Left lung (tissue), 10 donors: ENCODE data around the gene COPZ1. TPM values are rescaled to one million over a fixed set of nuclear protein-coding genes. Genes with fewer than 3 reads are reported as not detected.

Experiments
- ATAC-seq: fragments of 200-7000 bp; cut with Tn5 transposase; one replicate; pipeline ENCODE4 v1.9.1; 2020; ENCODE audit warnings: moderate library complexity
- DNase-seq, 4 donors: peaks; one replicate each; pipeline ENCODE4 v3.0.0-alpha.2; 2013 to 2020
- H3K27ac ChIP-seq, 2 donors: fragments of 200-600 bp; sonication (generic) in 1 of 2; one replicate each; pipeline versions ENCODE4 v1.5.0 to v1.8.0; 2020 to 2021
- H3K27me3 ChIP-seq, 2 donors: fragments of 200-600 bp; sonication (generic) in 1 of 2; one replicate each; pipeline versions ENCODE4 v1.5.0 to v1.8.0; 2020 to 2021
- H3K36me3 ChIP-seq, 2 donors: fragments of 200-600 bp; sonication (generic) in 1 of 2; one replicate each; pipeline versions ENCODE4 v1.5.0 to v1.8.0; 2020 to 2021
- H3K4me1 ChIP-seq, 2 donors: fragments of 200-600 bp; one replicate each; pipeline ENCODE4 v1.8.0; 2021
- H3K4me3 ChIP-seq, 2 donors: fragments of 200-600 bp; sonication (generic) in 1 of 2; one replicate each; pipeline versions ENCODE4 v1.5.0 to v1.8.0; 2020 to 2021; ENCODE audit warnings: mild to moderate bottlenecking in 1 of 2
- H3K9me3 ChIP-seq, 2 donors: fragments of 200-600 bp; sonication (generic) in 1 of 2; one replicate each; pipeline versions ENCODE4 v1.5.0 to v1.8.0; 2020 to 2021
- CTCF ChIP-seq, 2 donors: fragments of 200-600 bp; sonication (generic) in 1 of 2; IDR thresholded peaks; one replicate each; pipeline versions ENCODE4 v1.5.0 to v1.8.0; 2021; ENCODE audit warnings: antibody characterized with exemption in 2 of 2
- intact Hi-C, 2 donors: fragments of 100-400 bp; cut with DNase I; formaldehyde crosslinking; loops; one replicate each; pipeline versions ENCODE4 v1.11.2 to v1.14.2; 2022
- polyA plus RNA-seq, 6 donors: library from polyadenylated mRNA; unstranded; fragments of 120-200 nt; gene quantifications; one replicate each; pipeline ENCODE4 v1.2.1, GENCODE V29; 2013; ENCODE audit not compliant: insufficient read length in 6 of 6
- total RNA-seq, 2 donors: library from RNA; stranded (reverse); fragmentation: NEBNext Ultra II Directional; extraction: Animal tissue kit (Norgen Biotek cat#: 25700); gene quantifications; one replicate each; pipeline ENCODE4 v1.2.1, GENCODE V29; 2021
- donor health status: DM: no; HTN: yes; CAD: no.
- donor health status: DM: no; HTN: no; CAD: no.

The COPZ1 gene
- total and polyA plus RNA-seq, 8 donors: 157 to 232 (median 211) TPM

DNA sequence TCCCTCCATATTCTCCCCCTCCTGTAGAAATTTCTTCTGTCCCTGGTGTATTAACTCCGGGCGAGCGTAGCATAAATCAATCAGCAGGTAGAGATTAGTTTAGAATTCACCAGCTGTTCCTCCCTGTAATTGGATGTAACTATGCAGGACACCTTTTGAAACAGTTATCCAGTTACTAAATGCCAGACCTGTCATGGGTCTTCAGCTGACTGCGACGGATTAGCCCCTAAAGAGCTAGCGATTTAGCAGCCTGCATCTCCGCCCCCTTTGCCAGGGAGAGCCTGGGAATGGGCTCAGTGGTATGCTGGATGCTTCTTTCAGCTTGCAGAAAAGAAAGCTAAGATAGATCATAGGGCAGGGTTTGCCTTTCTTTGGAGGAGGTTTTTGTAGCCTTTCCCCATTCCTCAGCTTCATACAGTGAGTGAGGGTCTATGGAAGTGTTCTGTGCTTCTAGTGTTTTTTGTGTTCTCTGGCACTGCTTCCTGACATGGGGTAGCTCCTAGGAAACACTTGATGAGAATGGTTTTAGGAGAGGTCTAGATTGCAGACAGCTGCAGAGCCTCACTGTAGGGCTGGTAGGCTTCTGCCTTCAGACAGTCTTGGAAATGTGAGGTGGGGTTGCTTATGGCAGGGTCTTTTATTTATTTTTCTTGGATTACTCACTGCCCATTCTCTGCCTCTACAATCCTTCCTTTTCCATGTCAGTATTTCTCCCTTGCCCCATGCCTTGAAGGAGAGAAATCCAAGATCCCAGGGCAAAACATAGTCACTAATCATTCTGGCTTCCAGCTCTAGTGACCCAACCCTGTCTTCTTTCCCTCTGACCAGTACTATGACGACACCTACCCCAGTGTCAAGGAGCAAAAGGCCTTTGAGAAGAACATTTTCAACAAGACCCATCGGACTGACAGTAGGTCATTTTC, 16.7 kb downstream of the COPZ1 start:
- no peaks in the 10 kb centered on the region for H3K9me3 ChIP-seq
- no peak for DNase-seq
- no peaks in the 10 kb centered on the region for H3K27me3 ChIP-seq
- peaks cover 11 to 66% of the 10 kb centered on the region in 2 donors for H3K36me3 ChIP-seq
- ATAC-seq: no peak
- TF ChIP-seq CTCF (IDR thresholded peaks at IDR 0.05): no peak
- intact Hi-C loops: no loop called here
- H3K4me1 ChIP-seq: peaks cover 22 to 31% of the 10 kb centered on the region in 2 donors
- no peak overlapping the region for H3K4me3 ChIP-seq
- H3K27ac ChIP-seq: no peak overlapping the region

DNA sequence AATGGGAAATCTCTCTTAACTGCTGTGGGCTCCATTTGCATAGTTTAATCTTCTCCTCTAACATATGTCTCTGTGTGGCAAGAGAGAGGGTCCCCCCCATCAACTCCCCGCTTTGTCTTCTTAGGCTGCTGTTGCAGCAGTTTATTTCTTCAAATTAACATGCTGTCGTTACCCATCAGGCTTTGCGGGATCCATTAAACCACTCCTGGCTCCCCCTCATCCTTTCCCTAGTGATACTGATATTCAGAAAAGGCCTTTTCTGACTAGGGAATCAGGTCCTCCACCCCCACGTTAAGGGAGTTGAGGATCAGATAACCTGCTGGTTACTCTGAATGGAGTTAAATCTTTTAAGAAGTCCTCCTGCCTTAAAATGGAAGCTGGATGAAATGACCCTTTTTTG, 24.1 kb downstream of the COPZ1 start:
- Histone ChIP-seq H3K4me1 (peaks cover 15 to 31% of the 10 kb centered on the region in 2 donors), H3K27ac (no peak overlapping the region), H3K27me3 (no peaks in the 10 kb centered on the region), H3K9me3 (no peaks in the 10 kb centered on the region), H3K4me3 (no peak overlapping the region), H3K36me3 (peaks cover 4 to 85% of the 10 kb centered on the region in 2 donors)
- intact Hi-C loops: no loop called here
- ATAC-seq: no peak
- no peak for TF ChIP-seq CTCF (IDR thresholded peaks at IDR 0.05)
- DNase-seq: no peak

DNA sequence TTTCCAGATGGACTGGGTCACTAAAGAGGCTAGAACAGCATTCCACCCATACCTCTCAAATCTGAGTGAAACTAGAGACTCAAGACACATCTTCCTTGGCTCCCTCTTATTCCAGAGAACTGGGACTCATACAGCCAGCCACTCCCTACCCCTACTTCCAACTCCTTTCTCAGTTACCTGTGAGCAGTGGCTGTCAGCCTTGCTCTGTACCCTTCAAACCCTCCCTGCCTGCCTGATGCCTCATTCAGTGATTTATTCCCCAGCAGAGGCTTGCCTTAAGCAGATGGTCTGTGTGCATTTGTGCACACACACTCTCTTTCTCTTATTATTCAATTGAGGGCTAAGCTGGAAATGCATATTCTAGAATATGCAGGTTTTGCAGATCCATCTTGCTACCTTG, 24.7 kb downstream of the COPZ1 start:
- no peaks in the 10 kb centered on the region for H3K9me3 ChIP-seq
- peak overlapping the region in 1 of 2 donors; percentile 39 for H3K27ac ChIP-seq
- TF ChIP-seq CTCF (IDR thresholded peaks at IDR 0.05): no peak
- intact Hi-C loops: no loop called here
- no peak overlapping the region for H3K4me3 ChIP-seq
- H3K27me3 ChIP-seq: no peaks in the 10 kb centered on the region
- no peak for DNase-seq
- peak; percentile 4 for ATAC-seq
- peaks cover 15 to 31% of the 10 kb centered on the region in 2 donors for H3K4me1 ChIP-seq
- H3K36me3 ChIP-seq: peaks cover 0 to 79% of the 10 kb centered on the region in 2 donors

- Histone ChIP-seq H3K4me3 (no peak overlapping the region), H3K36me3 (peaks cover 0 to 68% of the 10 kb centered on the region in 2 donors), H3K9me3 (no peaks in the 10 kb centered on the region), H3K4me1 (peaks cover 15 to 31% of the 10 kb centered on the region in 2 donors), H3K27me3 (no peaks in the 10 kb centered on the region), H3K27ac (peak overlapping the region in 1 of 2 donors; percentile 61)
- ATAC-seq (peak; percentile 58), DNase-seq (peak in 1 of 4 donors; percentile 50)
- intact Hi-C loops: no loop called here
- TF ChIP-seq CTCF (IDR thresholded peaks at IDR 0.05): no peak
These were observed 25.8 kb downstream of the COPZ1 start for GRCh38 chr12:54350743-54351142.

GRCh38 chr12:54351341-54351740, 26.4 kb downstream of the COPZ1 start:
- H3K27ac ChIP-seq: peak overlapping the region in 1 of 2 donors; percentile 61
- H3K27me3 ChIP-seq: no peaks in the 10 kb centered on the region
- H3K9me3 ChIP-seq: no peaks in the 10 kb centered on the region
- intact Hi-C loops: no loop called here
- TF ChIP-seq CTCF (IDR thresholded peaks at IDR 0.05): no peak
- H3K4me1 ChIP-seq: peaks cover 15 to 35% of the 10 kb centered on the region in 2 donors
- H3K4me3 ChIP-seq: no peak overlapping the region
- no peak for DNase-seq
- no peak for ATAC-seq
- peaks cover 0 to 62% of the 10 kb centered on the region in 2 donors for H3K36me3 ChIP-seq
